ENCODE results near the gene FAF1.
"Not testable (repeated sequence)": the region's sequence is repeated elsewhere in the genome, so short reads cannot be mapped to it uniquely, and the experiment has no call there.

Gene FAF1

DNA sequence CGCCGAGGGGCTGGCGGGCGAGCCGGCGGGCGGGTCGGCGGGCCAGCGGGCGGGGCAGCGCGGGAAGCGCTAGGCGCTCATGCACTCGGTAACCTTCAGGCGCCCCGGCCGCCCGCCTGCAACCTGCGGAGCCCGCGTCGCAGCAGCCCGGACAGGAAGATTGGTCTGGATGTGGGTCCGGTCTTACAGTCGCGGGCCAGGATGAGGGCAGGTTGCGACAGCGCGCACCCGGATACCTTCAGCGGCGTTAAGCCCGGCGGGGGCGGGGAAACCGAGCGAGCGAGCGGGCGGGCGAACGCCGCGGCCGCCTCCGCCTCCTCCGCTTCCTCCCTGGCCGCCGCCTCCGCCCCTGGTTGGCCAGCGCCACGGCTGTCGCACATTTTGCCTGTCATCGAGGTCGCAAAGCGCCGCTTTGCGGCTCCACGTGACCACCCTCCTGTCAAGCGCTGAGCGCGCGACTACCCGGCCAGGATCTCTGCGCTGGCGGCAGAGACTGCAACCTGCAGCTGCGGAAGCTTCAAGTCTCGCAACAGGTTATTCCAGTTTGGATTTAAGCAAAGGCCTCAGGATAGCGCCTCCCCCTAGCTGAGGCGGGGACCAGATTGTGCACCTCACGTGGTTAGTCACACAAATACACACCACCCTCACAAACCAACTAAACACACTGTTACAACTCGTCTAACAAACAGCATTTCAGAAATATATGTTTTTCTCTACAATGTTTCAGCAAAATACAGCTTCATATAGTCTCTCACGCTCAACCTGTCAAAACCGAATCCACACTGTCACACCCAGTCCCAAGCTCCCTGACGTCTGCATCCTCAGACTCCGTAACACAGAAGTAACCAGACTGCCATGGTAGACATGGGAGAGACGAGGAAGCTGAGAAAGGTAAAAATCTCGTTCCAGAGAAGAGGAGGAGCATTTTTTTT lies at the start of gene FAF1:
Gene FAF1 (minus strand): TSS at position 355 of the 932 bp plus-strand sequence. CDS start 456 bp downstream, outside the sequence.
- peak; percentile 93 to 98 for DNase-seq (ENCODE audit: low read depth in 2 of 2)

- DNase-seq (ENCODE audit: low read depth in 2 of 2), result no peak
Observed at GRCh38 chr1:51009381-51009780, 49.3 kb upstream of the FAF1 start.

- not testable (repeated sequence) for DNase-seq (ENCODE audit: low read depth in 2 of 2)
Observed at GRCh38 chr1:51005549-51005948, 45.5 kb upstream of the FAF1 start.

DNA sequence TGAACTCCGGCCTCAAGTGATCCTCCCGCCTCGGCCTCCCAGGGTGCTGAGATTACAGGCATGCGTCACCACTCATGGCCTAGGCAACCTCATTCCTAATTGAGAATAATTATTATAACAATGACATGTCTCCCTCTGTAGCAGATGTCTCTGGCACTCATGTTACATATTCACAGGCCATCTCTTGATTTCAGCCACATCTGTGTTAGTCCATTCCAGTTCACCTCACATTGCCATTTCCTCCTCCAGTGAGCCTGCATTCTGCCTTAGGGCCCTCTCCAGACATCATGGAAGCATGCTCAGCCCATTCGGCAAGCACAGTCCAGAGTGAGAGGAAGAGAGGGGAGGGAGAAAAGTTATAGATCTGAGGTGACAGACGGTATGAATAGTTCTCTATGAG lies 42.4 kb upstream of the FAF1 start:
- no peak for DNase-seq (ENCODE audit: low read depth in 2 of 2)

- DNase-seq (ENCODE audit: low read depth in 2 of 2), result no peak
Observed at GRCh38 chr1:51000651-51001050, 40.6 kb upstream of the FAF1 start.

- DNase-seq (ENCODE audit: low read depth in 2 of 2), result no peak
Observed at GRCh38 chr1:51000160-51000559, 40.1 kb upstream of the FAF1 start.

DNA sequence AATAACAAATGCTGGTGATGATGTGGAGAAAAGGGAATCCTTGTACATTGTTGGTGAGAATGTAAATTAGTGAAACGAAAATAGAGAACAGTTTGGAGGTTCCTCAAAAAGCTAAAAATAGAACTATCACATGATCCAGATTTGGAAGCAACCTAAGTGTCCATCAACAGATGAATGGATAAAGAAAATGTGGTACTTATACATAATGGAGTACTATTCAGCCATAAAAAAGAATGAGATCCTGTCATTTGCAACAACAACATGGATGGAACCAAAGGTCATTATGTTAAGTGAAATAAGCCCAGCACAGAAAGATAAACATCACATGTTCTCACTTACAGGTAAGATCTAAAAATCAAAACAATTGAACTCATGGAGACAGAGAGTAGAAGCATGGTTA lies 39.3 kb upstream of the FAF1 start:
- DNase-seq (ENCODE audit: low read depth in 2 of 2), result not testable (repeated sequence)

- DNase-seq (ENCODE audit: low read depth in 2 of 2), result no peak
Observed at GRCh38 chr1:50996083-50996482, 36.0 kb upstream of the FAF1 start.

- DNase-seq (ENCODE audit: low read depth in 2 of 2), result no peak
Observed at GRCh38 chr1:50995651-50996050, 35.6 kb upstream of the FAF1 start.

GRCh38 chr1:50994997-50995396 lies 34.9 kb upstream of the FAF1 start:
- DNase-seq (ENCODE audit: low read depth in 2 of 2), result no peak

DNA sequence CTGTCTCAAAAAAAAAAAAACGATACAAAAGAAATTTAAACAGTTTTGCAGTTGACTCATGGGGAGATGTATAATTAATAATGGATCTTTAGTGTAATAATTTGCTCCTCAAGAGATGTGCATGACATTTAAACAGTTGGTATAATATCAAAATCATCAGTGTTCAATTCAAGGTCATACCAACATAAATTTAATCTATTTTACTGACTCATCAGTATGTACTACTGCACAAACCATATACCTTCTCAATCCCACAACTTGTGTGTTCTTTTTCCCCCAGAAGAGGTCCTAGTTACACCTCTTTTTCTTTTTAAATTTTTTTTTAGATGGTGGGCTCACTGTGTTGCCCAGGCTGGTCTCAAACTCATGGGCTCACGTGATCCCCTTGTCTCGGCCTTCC lies 33.6 kb upstream of the FAF1 start:
- DNase-seq (ENCODE audit: low read depth in 2 of 2), result no peak

- DNase-seq (ENCODE audit: low read depth in 2 of 2), result no peak
Observed at GRCh38 chr1:50992532-50993318, 32.7 kb upstream of the FAF1 start.

- no peak for DNase-seq (ENCODE audit: low read depth in 2 of 2)
Observed at GRCh38 chr1:50989694-50990093, 29.6 kb upstream of the FAF1 start.

DNA sequence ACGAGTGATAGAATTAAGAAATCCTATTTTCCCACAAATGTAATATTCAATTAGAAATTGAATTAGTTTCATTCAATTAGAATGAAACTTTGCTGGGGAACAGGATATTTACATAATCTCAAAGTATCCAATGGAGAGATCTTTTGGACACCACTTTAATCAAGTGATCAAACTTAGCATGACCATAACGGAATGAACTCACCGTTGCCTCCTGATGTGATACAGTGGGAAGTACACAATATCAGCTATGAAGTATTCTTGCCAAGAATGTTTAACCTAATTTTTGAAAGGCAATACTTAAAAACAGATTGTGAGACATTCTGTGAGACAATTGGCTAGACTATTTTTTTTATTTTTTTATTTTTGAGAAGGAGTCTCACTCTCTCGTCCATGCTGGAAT lies 26.6 kb upstream of the FAF1 start:
- no peak for DNase-seq (ENCODE audit: low read depth in 2 of 2)

GRCh38 chr1:50985094-50985493 lies 25.0 kb upstream of the FAF1 start:
- DNase-seq (ENCODE audit: low read depth in 2 of 2), result no peak

GRCh38 chr1:50983219-50983802 lies 23.2 kb upstream of the FAF1 start:
- DNase-seq (ENCODE audit: low read depth in 2 of 2), result no peak

- DNase-seq (ENCODE audit: low read depth in 2 of 2), result no peak
Observed at GRCh38 chr1:50982611-50983010, 22.5 kb upstream of the FAF1 start.

DNA sequence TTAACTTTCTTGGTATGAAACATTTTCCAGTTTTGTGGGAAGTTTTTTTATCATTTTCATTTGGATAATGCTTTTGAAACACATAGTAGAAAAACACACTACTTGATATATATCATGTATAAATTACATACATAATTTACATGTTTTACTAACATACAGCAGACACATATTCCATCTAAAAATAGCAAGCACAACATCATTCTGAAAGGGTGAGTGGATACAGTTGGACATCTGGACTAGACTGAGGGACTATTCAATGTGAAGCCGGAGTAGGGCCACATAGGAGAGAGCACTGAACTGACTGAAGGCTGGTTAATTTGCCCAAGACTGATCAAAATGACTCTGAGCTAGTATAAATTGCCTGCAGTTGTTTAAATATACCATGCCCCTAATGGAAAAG lies 21.7 kb upstream of the FAF1 start:
- DNase-seq (ENCODE audit: low read depth in 2 of 2), result no peak

GRCh38 chr1:50980505-50980904 lies 20.4 kb upstream of the FAF1 start:
- DNase-seq (ENCODE audit: low read depth in 2 of 2), result no peak

DNA sequence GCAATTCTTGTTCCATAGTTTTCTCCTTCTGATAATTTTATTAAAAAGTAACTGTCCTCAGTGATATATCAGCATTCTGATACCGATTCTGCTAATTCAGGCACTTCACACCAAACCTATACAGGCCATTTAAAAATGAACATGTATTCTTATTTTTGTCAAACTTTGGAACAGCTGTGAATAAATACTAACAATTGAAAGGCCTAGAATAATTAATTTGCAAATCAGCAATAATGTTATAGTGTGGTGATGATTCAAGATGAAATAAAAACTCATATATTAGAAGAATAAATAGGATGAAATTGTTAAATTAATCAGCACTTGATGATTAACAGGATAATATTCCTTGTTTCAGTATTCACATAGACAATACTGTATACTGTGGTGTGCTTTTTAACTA lies 19.9 kb upstream of the FAF1 start:
- DNase-seq (ENCODE audit: low read depth in 2 of 2), result no peak

DNA sequence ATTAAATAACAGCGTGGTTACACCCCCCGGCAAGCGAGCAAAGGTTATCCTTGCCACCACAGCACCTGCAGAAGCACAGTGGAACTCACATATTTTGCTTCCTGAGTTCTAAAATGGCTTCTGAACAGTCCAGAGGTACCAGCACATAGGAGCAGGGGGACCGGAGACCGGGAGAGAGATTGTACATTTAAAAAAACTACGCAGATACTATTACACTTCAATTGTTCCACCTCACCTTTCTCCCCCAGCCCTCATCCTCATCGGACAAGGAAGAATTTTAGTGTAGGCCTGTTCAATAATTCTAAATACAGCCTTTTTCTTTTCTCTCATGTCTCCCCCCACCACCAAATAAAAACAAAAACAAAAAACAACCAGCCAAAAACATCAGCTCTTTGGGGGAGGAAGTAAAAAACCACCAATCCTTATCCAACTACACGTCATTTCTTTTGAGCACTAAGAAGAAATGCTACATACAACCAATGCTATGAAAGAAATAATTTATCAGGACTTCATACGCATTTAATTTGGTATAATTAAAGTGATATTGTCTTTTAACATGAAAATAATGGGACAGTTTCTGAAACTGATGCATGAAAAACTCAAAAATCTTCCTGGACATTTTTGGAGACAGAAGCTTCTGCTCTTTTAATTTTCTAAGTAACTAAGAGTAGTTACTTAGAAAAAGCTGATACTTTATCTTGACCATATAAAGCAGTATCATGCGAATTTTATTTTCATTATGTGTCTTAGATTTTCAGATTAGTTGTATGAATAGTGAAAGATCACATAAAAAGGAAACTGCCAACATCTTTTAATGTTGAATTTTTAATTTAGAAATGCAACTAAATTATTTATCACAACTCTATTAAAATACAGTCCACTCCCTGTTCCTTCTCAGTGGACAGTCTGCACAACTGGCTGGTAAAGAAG lies 19.1 kb upstream of the FAF1 start:
- DNase-seq (ENCODE audit: low read depth in 2 of 2), result no peak
